Lower leg skin (tissue), 4 donors: Measurements from ENCODE around the gene TNIP3. TPM values are rescaled to one million over a fixed set of nuclear protein-coding genes. Genes with fewer than 3 reads are reported as not detected.

ENCODE experiments used
- DNase-seq, 2 donors: peaks; one replicate each; pipeline ENCODE4 v3.0.0-alpha.2; 2019; ENCODE audit warnings: low spot score in 2 of 2
- H3K4me3 ChIP-seq: fragments of 200-600 bp; sonication (generic); 2 replicates; pipeline ENCODE4 v1.5.1; 2017; ENCODE audit warnings: mild to moderate bottlenecking, low read depth; ENCODE audit not compliant: poor library complexity, severe bottlenecking
- CTCF ChIP-seq, 3 donors: fragments of 450-650 bp; IDR thresholded peaks; one replicate each; pipeline ENCODE4 v1.5.1; 2016; ENCODE audit warnings: antibody characterized with exemption in 3 of 3, mild to moderate bottlenecking in 3 of 3, moderate library complexity in 2 of 3
- POLR2A ChIP-seq, 2 donors: fragments of 450-650 bp; IDR thresholded peaks; one replicate each; pipeline ENCODE4 v1.6.1; 2016 to 2017; ENCODE audit warnings: antibody characterized with exemption in 2 of 2, mild to moderate bottlenecking in 1 of 2, moderate library complexity in 1 of 2
- WGBS, 2 donors: methylation state at CpG; one replicate each; pipeline ENCODE4 v1.1.5; 2018; 5-methylcytosine and 5-hydroxymethylcytosine counted together
- intact Hi-C: fragments of 100-400 bp; cut with DNase I; formaldehyde crosslinking; loops from one replicate; pipeline ENCODE4 v1.15.0; 2023; ENCODE audit warnings: low total_unique reads
- total RNA-seq, 4 donors: library from RNA; depleted of rRNA; stranded (reverse); fragments of >200 nt; gene quantifications; one replicate each; pipeline ENCODE4 v1.1.0, GENCODE V29; 2016

TNIP3 gene
- total RNA-seq, 4 donors from 2014 or later = not detected

GRCh38 chr4:121144021-121144420 is 20.1 kb downstream of the TNIP3 start:
- no peak for DNase-seq
- 81 to 86% methylated on average over 2 of the region's 2 CpGs for WGBS, 2 donors
- intact Hi-C loops = no loop called here
- no peak for TF ChIP-seq POLR2A (IDR thresholded peaks at IDR 0.05)
- TF ChIP-seq CTCF (IDR thresholded peaks at IDR 0.05) = no peak
- H3K4me3 ChIP-seq = no peak overlapping the region

DNA sequence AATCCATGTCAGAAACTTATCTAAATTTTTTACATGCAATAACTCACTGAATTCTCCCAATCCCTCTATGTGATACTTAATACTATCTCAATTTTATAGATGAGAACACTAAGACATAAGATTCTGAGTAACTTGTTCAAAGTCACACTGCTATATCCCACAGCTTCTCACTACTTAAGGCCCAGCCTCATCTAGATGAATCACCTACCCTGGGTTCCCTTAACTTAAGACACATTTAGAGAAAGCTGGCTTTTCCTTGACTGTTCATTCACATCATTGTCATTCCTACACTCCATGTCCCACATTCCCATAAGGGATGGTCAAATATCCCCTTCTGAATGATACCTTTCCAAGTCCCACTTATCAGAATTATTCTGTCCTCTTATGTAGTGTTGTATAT is 21.0 kb downstream of the TNIP3 start:
- intact Hi-C loops = no loop called here
- no peak overlapping the region for H3K4me3 ChIP-seq
- no peak for TF ChIP-seq POLR2A (IDR thresholded peaks at IDR 0.05)
- TF ChIP-seq CTCF (IDR thresholded peaks at IDR 0.05) = no peak
- no peak for DNase-seq

DNA sequence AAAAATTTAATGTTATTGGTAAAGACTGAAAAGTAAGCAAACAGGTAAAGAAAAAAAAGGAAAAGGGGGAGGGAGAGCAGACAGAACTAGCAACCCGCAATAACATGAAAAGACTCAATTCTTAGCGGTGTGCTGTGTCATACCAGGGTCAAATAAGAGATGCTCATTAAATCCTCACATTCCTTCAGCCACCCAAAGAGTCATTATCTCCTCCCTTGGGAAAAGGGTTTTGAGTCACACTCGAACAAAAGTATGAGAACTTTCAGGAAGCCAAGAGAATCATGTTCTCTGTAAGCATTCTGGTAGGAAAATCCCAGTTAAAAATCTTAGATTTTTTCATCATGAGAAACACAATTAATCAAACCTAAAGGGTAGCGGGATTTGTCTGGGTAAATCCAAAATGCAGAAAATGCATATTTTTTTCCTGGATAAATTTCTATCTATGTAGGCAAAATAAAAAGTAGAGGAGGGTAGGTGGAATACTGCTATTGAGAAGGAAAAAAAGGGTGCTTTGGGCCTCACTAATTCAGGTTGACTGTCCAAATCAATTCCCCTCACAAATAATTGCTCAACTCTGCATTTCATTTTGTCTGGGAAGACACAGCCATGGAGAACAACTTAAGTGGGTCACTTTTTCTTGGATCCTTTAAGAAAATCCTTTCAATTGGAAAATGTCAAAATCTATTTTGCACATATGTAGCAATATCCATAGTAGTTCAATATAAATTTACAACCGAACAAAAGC is 23.2 kb downstream of the TNIP3 start:
- 82 to 87% methylated on average over 5 of the region's 5 CpGs for WGBS, 2 donors
- intact Hi-C loops = no loop called here
- H3K4me3 ChIP-seq = no peak overlapping the region
- no peak for DNase-seq
- TF ChIP-seq POLR2A (IDR thresholded peaks at IDR 0.05) = no peak
- no peak for TF ChIP-seq CTCF (IDR thresholded peaks at IDR 0.05)

DNA sequence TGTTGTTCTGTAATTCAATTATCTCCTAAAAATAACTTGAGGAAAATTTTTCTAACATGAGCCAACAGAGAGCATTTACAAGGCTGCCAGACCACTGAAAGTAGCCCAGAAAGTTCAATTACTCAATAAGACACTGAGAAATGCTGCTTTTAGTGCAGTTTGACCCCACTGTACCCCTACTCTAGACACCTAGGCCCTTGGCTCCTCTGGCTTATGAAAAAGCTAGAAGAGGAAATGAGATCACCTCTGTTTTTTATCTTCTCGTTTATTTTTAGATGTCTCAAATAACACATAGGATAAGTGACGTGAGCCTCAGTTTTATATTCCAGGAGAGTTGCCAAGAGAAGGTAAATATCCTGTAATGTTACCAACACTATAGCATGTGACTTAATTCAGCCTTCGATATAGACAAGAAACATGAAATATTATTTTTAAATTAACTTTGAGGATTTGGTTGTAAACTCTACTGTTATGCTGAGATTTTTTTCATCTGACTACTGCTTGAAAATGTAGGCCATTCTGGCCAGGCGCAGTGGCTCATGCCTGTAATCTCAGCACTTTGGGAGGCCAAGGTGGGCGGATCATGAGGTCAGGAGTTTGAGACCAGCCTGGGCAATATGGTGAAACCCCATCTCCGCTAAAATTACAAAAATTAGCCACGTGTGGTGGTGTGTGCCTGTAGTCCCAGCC is 24.4 kb downstream of the TNIP3 start:
- intact Hi-C loops = no loop called here
- no peak for TF ChIP-seq POLR2A (IDR thresholded peaks at IDR 0.05)
- TF ChIP-seq CTCF (IDR thresholded peaks at IDR 0.05) = no peak
- no peak overlapping the region for H3K4me3 ChIP-seq
- WGBS, 2 donors = 67 to 75% methylated on average over 7 of the region's 7 CpGs
- no peak for DNase-seq

GRCh38 chr4:121138039-121138825 is 25.9 kb downstream of the TNIP3 start:
- 83 to 84% methylated on average over 5 of the region's 5 CpGs for WGBS, 2 donors

More at GRCh38 chr4:121138039-121138825, 25.9 kb downstream of the TNIP3 start:
- no peak overlapping the region for H3K4me3 ChIP-seq
- intact Hi-C loops = no loop called here
- no peak for TF ChIP-seq CTCF (IDR thresholded peaks at IDR 0.05)
- no peak for TF ChIP-seq POLR2A (IDR thresholded peaks at IDR 0.05)
- no peak for DNase-seq
